GM18526 (cell line): ENCODE results near the gene CD70.
A peak's percentile ranks its signal among the peaks of the same experiment; 100 is the strongest.

Experiments used
- POLR2A ChIP-seq: IDR thresholded peaks from 3 replicates; pipeline ENCODE4 v1.6.1; 2011; ENCODE audit not compliant: insufficient read length; ENCODE audit errors: extremely low read depth

Gene CD70

GRCh38 chr19:6590827-6591319, at the start of gene CD70:
TSS of gene CD70 (minus strand) at chr19:6591150. CDS start at chr19:6591002, 148 bp downstream.
- peak; percentile 95 for TF ChIP-seq POLR2A

- TF ChIP-seq POLR2A: no peak
These were observed 48.5 kb upstream of the CD70 start for GRCh38 chr19:6639439-6639838.

GRCh38 chr19:6632002-6632621, 41.2 kb upstream of the CD70 start:
- TF ChIP-seq POLR2A: no peak

GRCh38 chr19:6626764-6627163, 35.8 kb upstream of the CD70 start:
- TF ChIP-seq POLR2A: no peak

GRCh38 chr19:6617374-6617773, 26.4 kb upstream of the CD70 start:
- TF ChIP-seq POLR2A: no peak

- no peak for TF ChIP-seq POLR2A
These were observed 25.1 kb upstream of the CD70 start for GRCh38 chr19:6616011-6616410.

GRCh38 chr19:6613711-6614110, 22.8 kb upstream of the CD70 start:
- no peak for TF ChIP-seq POLR2A

GRCh38 chr19:6610934-6611852, 20.2 kb upstream of the CD70 start:
- TF ChIP-seq POLR2A: no peak

GRCh38 chr19:6608940-6609339, 18.0 kb upstream of the CD70 start:
- TF ChIP-seq POLR2A: no peak

GRCh38 chr19:6604906-6605305, 14.0 kb upstream of the CD70 start:
- no peak for TF ChIP-seq POLR2A

- no peak for TF ChIP-seq POLR2A
These were observed 11.8 kb upstream of the CD70 start for GRCh38 chr19:6602729-6603114.

- no peak for TF ChIP-seq POLR2A
These were observed 9.0 kb upstream of the CD70 start for GRCh38 chr19:6599866-6600454.

- no peak for TF ChIP-seq POLR2A
These were observed 5.7 kb upstream of the CD70 start for GRCh38 chr19:6596621-6597020.

GRCh38 chr19:6593651-6594416, 2.9 kb upstream of the CD70 start:
- no peak for TF ChIP-seq POLR2A

- no peak for TF ChIP-seq POLR2A
These were observed 608 bp downstream of the CD70 start for GRCh38 chr19:6590258-6590826.
